PC-9 (cell line): ENCODE measurements around the gene KL.

ENCODE experiments used
- CTCF ChIP-seq: fragments of 200-600 bp; sonication (generic); conservative IDR thresholded peaks from 2 replicates; pipeline ENCODE4 v1.6.1; 2017; ENCODE audit warnings: mixed run types, antibody characterized with exemption, mild to moderate bottlenecking, moderate library complexity
- EZH2 ChIP-seq: fragments of 200-600 bp; sonication (generic); IDR thresholded peaks from 2 replicates; pipeline ENCODE4 v1.8.0; 2017; ENCODE audit warnings: antibody characterized with exemption, low read depth

GRCh38 chr13:33114146-33114545 lies 97.9 kb downstream of the KL start:
- TF ChIP-seq CTCF (no peak), EZH2 (no peak)
